H9 (cell line): ENCODE data around the gene C16orf95. TPM values are rescaled to one million over a fixed set of nuclear protein-coding genes. Genes with fewer than 3 reads are reported as not detected.

Experiments
- DNase-seq: peaks from one replicate; pipeline ENCODE4 v3.0.0-alpha.2; 2017
- H2AFZ ChIP-seq: one replicate; pipeline ENCODE4 v1.6.1; 2013; ENCODE audit warnings: mild to moderate bottlenecking, low read length, control low read depth, moderate library complexity
- H2AK5ac ChIP-seq: 2 replicates; pipeline ENCODE4 v1.6.1; 2013; ENCODE audit warnings: low read length, control low read depth, mixed read lengths; ENCODE audit not compliant: insufficient read length
- H2BK120ac ChIP-seq: one replicate; pipeline ENCODE4 v1.6.1; 2013; ENCODE audit warnings: low read depth, mild to moderate bottlenecking, low read length, control low read depth, inconsistent platforms; ENCODE audit not compliant: poor library complexity, severe bottlenecking
- H2BK12ac ChIP-seq: 2 replicates; pipeline ENCODE4 v1.6.1; 2013; ENCODE audit warnings: low read length, control low read depth, mixed read lengths, low read depth; ENCODE audit not compliant: insufficient read length
- H2BK15ac ChIP-seq: 2 replicates; pipeline ENCODE4 v1.6.1; 2013; ENCODE audit warnings: low read depth, low read length, control low read depth
- H2BK20ac ChIP-seq: one replicate; pipeline ENCODE4 v1.6.1; 2013; ENCODE audit warnings: low read depth, mild to moderate bottlenecking, low read length, control low read depth, inconsistent platforms; ENCODE audit not compliant: poor library complexity, severe bottlenecking
- H2BK5ac ChIP-seq: 2 replicates; pipeline ENCODE4 v1.6.1; 2013; ENCODE audit warnings: low read length, control low read depth, mixed read lengths; ENCODE audit not compliant: insufficient read length
- H3K14ac ChIP-seq: 2 replicates; pipeline ENCODE4 v1.6.1; 2013; ENCODE audit warnings: low read length, control low read depth; ENCODE audit not compliant: insufficient read depth
- H3K18ac ChIP-seq: 2 replicates; pipeline ENCODE4 v1.6.1; 2013; ENCODE audit warnings: low read depth, mild to moderate bottlenecking, mixed read lengths, low read length, control low read depth; ENCODE audit not compliant: insufficient read length
- H3K23ac ChIP-seq: 2 replicates; pipeline ENCODE4 v1.6.1; 2013; ENCODE audit warnings: low read length, control low read depth, mixed read lengths, low read depth; ENCODE audit not compliant: insufficient read length
- H3K23me2 ChIP-seq: 2 replicates; pipeline ENCODE4 v1.6.1; 2013; ENCODE audit warnings: low read depth, mild to moderate bottlenecking, mixed read lengths, low read length, control low read depth; ENCODE audit not compliant: insufficient read length, poor library complexity, severe bottlenecking
- H3K27ac ChIP-seq: 2 replicates; pipeline ENCODE4 v1.5.1; 2013; ENCODE audit warnings: low read length, control low read depth, mixed read lengths, low read depth; ENCODE audit not compliant: insufficient read length
- H3K27me3 ChIP-seq: 2 replicates; pipeline ENCODE4 v1.6.1; 2013; ENCODE audit warnings: low read length, control low read depth, inconsistent platforms; ENCODE audit not compliant: insufficient read depth
- H3K4ac ChIP-seq: 2 replicates; pipeline ENCODE4 v1.6.1; 2013; ENCODE audit warnings: low read depth, mild to moderate bottlenecking, control low read depth, inconsistent platforms, low read length, moderate library complexity
- H3K4me1 ChIP-seq: 2 replicates; pipeline ENCODE4 v1.6.1; 2013; ENCODE audit warnings: low read length, control low read depth, inconsistent platforms; ENCODE audit not compliant: insufficient read depth
- H3K4me2 ChIP-seq: 2 replicates; pipeline ENCODE4 v1.6.1; 2013; ENCODE audit warnings: low read length, control low read depth, mixed read lengths; ENCODE audit not compliant: insufficient read length, insufficient read depth
- H3K56ac ChIP-seq: 2 replicates; pipeline ENCODE4 v1.6.1; 2013; ENCODE audit warnings: low read depth, mild to moderate bottlenecking, mixed read lengths, low read length, control low read depth; ENCODE audit not compliant: insufficient read length
- H3K79me1 ChIP-seq: 2 replicates; pipeline ENCODE4 v1.6.1; 2013; ENCODE audit warnings: low read depth, mild to moderate bottlenecking, moderate library complexity, low read length, control low read depth, inconsistent platforms; ENCODE audit not compliant: insufficient read depth, poor library complexity, severe bottlenecking
- H3K79me2 ChIP-seq: 2 replicates; pipeline ENCODE4 v1.6.1; 2013; ENCODE audit warnings: low read length, control low read depth, inconsistent platforms; ENCODE audit not compliant: insufficient read depth
- H3K9ac ChIP-seq: 2 replicates; pipeline ENCODE4 v1.6.1; 2013; ENCODE audit warnings: low read length, control low read depth, mixed read lengths; ENCODE audit not compliant: insufficient read length; ENCODE audit errors: extremely low read depth
- H3K9me3 ChIP-seq: one replicate; pipeline ENCODE4 v1.6.1; 2013; ENCODE audit warnings: low read depth, low read length, inconsistent platforms; ENCODE audit not compliant: control insufficient read depth
- H3T11ph ChIP-seq: one replicate; pipeline ENCODE4 v1.6.1; 2013; ENCODE audit warnings: mild to moderate bottlenecking, low read length, control low read depth, inconsistent platforms
- H4K20me1 ChIP-seq: one replicate; pipeline ENCODE4 v1.6.1; 2013; ENCODE audit not compliant: control insufficient read depth, insufficient read length, insufficient read depth
- H4K5ac ChIP-seq: 2 replicates; pipeline ENCODE4 v1.6.1; 2013; ENCODE audit warnings: low read depth, mild to moderate bottlenecking, mixed read lengths, low read length, control low read depth; ENCODE audit not compliant: insufficient read length
- H4K8ac ChIP-seq: replicated peaks from 2 replicates; pipeline ENCODE4 v1.6.1; 2013; ENCODE audit warnings: low read length, control low read depth, mixed read lengths, low read depth; ENCODE audit not compliant: insufficient read length
- H4K91ac ChIP-seq: 2 replicates; pipeline ENCODE4 v1.6.1; 2013; ENCODE audit warnings: low read depth, mild to moderate bottlenecking, moderate library complexity, mixed read lengths, low read length, control low read depth; ENCODE audit not compliant: insufficient read length
- H3K27ac Mint-ChIP-seq, 3 experiments: 2 replicates in 2 of 3; 3 replicates in 1 of 3; pipeline ENCODE4 v1.8.0; 2020 to 2021; ENCODE audit warnings: mixed read lengths in 3 of 3, mild to moderate bottlenecking in 1 of 3, moderate library complexity in 1 of 3
- H3K27me3 Mint-ChIP-seq: 2 replicates; pipeline ENCODE4 v1.8.0; 2021; ENCODE audit warnings: low read depth, mild to moderate bottlenecking, moderate library complexity, mixed read lengths
- H3K36me3 Mint-ChIP-seq, 3 experiments: 2 replicates in 2 of 3; 3 replicates in 1 of 3; pipeline ENCODE4 v1.8.0; 2020 to 2021; ENCODE audit warnings: low read depth in 3 of 3, mixed read lengths in 3 of 3; ENCODE audit not compliant: insufficient read depth in 1 of 3
- H3K4me1 Mint-ChIP-seq, 2 experiments: 2 replicates each; pipeline ENCODE4 v1.8.0; 2020; ENCODE audit warnings: mixed read lengths in 2 of 2
- H3K4me3 Mint-ChIP-seq, 2 experiments: 2 replicates in 1 of 2; 3 replicates in 1 of 2; pipeline ENCODE4 v1.8.0; 2020 to 2021; ENCODE audit warnings: mild to moderate bottlenecking in 2 of 2, mixed read lengths in 2 of 2, moderate library complexity in 1 of 2
- H3K9me3 Mint-ChIP-seq, 2 experiments: 2 replicates in 1 of 2; 3 replicates in 1 of 2; pipeline ENCODE4 v1.8.0; 2020; ENCODE audit warnings: mild to moderate bottlenecking in 2 of 2, mixed read lengths in 2 of 2, moderate library complexity in 1 of 2
- WGBS: extraction: QIAGEN DNeasy Blood & Tissue Kit; methylation state at CpG from one replicate; pipeline ENCODE4 v1.1.7; 2013; ENCODE audit warnings: missing lambda C conversion rate, low lambda C conversion rate, mixed read lengths; ENCODE audit not compliant: insufficient read length; ENCODE audit errors: extremely low coverage; 5-methylcytosine and 5-hydroxymethylcytosine counted together
- total RNA-seq: library from RNA; stranded (reverse); gene quantifications from 2 replicates; pipeline ENCODE4 v1.2.1, GENCODE V29; 2021
- TF ChIP-seq, protein P1 (sequence below): fragments of 200-600 bp; sonication (generic); conservative IDR thresholded peaks from 3 replicates; pipeline ENCODE4 v1.8.0; 2021; ENCODE audit warnings: antibody characterized with exemption, mild to moderate bottlenecking

The C16orf95 gene
- total RNA-seq, 1 experiment from 2014 or later: 5.6 TPM

GRCh38 chr16:87328846-87329245 is 11.7 kb upstream of the C16orf95 start:
- H2BK20ac ChIP-seq: no peak overlapping the region
- H4K5ac ChIP-seq: no peak overlapping the region
- H3K36me3 Mint-ChIP-seq: peaks cover 2 to 24% (median 17%) of the 10 kb centered on the region in 3 experiments
- no peak overlapping the region for H3T11ph ChIP-seq
- no peak overlapping the region for H3K14ac ChIP-seq
- H3K27ac Mint-ChIP-seq: peak overlapping the region in 2 of 3 experiments; percentile 77 to 83; a peak in 3 of 7 replicates
- H4K8ac ChIP-seq: no peak overlapping the region
- no peaks in the 10 kb centered on the region for H3K27me3 ChIP-seq
- H4K91ac ChIP-seq: no peak overlapping the region
- no peak overlapping the region for H2BK15ac ChIP-seq
- H3K23ac ChIP-seq: no peak overlapping the region
- no peaks in the 10 kb centered on the region for H3K9me3 ChIP-seq
- H2BK120ac ChIP-seq: no peak overlapping the region
- no peak overlapping the region for H2BK12ac ChIP-seq
- H3K56ac ChIP-seq: no peak overlapping the region
- no peak overlapping the region for H3K27ac ChIP-seq
- H3K4me2 ChIP-seq: no peak overlapping the region
- no peak for DNase-seq
- no peaks in the 10 kb centered on the region for H3K23me2 ChIP-seq
- H3K4me3 Mint-ChIP-seq: no peak overlapping the region
- H3K4me1 Mint-ChIP-seq: peaks cover 0 to 3% of the 10 kb centered on the region in 2 experiments; a peak in 2 of 4 replicates
- H3K27me3 Mint-ChIP-seq: no peaks in the 10 kb centered on the region; the same call in 1 of the 2 replicates
- H2BK5ac ChIP-seq: no peak overlapping the region
- H3K9ac ChIP-seq: no peak overlapping the region
- no peaks in the 10 kb centered on the region for H3K4me1 ChIP-seq
- TF ChIP-seq, protein P1, sequence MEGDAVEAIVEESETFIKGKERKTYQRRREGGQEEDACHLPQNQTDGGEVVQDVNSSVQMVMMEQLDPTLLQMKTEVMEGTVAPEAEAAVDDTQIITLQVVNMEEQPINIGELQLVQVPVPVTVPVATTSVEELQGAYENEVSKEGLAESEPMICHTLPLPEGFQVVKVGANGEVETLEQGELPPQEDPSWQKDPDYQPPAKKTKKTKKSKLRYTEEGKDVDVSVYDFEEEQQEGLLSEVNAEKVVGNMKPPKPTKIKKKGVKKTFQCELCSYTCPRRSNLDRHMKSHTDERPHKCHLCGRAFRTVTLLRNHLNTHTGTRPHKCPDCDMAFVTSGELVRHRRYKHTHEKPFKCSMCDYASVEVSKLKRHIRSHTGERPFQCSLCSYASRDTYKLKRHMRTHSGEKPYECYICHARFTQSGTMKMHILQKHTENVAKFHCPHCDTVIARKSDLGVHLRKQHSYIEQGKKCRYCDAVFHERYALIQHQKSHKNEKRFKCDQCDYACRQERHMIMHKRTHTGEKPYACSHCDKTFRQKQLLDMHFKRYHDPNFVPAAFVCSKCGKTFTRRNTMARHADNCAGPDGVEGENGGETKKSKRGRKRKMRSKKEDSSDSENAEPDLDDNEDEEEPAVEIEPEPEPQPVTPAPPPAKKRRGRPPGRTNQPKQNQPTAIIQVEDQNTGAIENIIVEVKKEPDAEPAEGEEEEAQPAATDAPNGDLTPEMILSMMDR: no peak
- no peak overlapping the region for H2AK5ac ChIP-seq
- no peak overlapping the region for H3K4ac ChIP-seq
- H3K18ac ChIP-seq: no peak overlapping the region
- H3K79me2 ChIP-seq: no peaks in the 10 kb centered on the region
- H3K9me3 Mint-ChIP-seq: no peaks in the 10 kb centered on the region
- H3K79me1 ChIP-seq: no peaks in the 10 kb centered on the region
- H4K20me1 ChIP-seq: no peaks in the 10 kb centered on the region
- no peak overlapping the region for H2AFZ ChIP-seq
- WGBS: no CpG with 5 or more reads among the region's 12 CpGs
